WI38 (cell line): ENCODE results near the gene GPR157.

Experiments used
- H3K4me3 ChIP-seq: 2 replicates; pipeline ENCODE4 v1.5.1; 2011; ENCODE audit warnings: low read depth, mild to moderate bottlenecking, control low read depth, low read length
- TF ChIP-seq, protein P1 (sequence below): IDR thresholded peaks from 2 replicates; pipeline ENCODE4 v1.5.1; 2012; ENCODE audit warnings: low read depth, mild to moderate bottlenecking, control low read depth, low read length

Gene GPR157

DNA sequence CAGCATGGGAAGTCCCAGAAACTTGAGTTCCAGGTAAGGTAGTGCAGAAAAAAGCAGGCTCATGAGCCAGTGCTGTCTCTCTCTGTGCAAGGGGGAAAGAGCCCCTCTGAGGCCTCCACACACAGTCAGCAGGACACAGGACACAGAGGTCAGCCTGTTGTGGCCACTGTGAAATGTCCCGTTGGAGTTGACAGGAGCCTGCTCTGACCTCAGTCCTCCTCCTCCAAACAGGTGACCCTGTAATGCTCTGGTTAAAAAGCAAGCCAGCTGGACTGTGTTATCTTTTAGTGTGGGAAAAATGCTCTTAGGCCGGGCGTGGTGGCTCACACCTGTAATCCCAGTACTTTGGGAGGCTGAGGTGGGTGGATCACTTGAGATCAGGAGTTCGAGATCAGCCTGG is 24.2 kb upstream of the GPR157 start:
- TF ChIP-seq, protein P1, sequence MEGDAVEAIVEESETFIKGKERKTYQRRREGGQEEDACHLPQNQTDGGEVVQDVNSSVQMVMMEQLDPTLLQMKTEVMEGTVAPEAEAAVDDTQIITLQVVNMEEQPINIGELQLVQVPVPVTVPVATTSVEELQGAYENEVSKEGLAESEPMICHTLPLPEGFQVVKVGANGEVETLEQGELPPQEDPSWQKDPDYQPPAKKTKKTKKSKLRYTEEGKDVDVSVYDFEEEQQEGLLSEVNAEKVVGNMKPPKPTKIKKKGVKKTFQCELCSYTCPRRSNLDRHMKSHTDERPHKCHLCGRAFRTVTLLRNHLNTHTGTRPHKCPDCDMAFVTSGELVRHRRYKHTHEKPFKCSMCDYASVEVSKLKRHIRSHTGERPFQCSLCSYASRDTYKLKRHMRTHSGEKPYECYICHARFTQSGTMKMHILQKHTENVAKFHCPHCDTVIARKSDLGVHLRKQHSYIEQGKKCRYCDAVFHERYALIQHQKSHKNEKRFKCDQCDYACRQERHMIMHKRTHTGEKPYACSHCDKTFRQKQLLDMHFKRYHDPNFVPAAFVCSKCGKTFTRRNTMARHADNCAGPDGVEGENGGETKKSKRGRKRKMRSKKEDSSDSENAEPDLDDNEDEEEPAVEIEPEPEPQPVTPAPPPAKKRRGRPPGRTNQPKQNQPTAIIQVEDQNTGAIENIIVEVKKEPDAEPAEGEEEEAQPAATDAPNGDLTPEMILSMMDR: no peak
- no peak overlapping the region for H3K4me3 ChIP-seq

DNA sequence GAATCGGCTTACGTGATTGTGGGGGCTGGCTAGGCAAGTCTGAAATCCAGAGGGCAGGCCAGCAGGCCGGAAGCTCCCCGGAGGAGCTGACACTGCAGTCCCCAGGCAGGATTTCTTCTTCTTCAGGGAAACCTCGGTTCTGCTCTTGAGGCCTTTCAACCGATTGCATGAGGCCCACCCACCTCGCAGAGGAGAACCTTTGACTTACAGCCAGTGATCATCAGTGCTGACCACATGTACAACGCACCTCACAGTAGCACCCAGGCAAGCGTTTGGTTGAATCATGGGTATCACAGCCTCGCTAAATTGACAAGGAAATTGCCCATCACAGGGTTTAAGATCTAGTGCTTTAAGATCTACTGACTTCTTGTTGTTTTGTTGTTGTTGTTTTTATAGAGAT is 23.6 kb upstream of the GPR157 start:
- no peak overlapping the region for H3K4me3 ChIP-seq
- TF ChIP-seq, protein P1: no peak

DNA sequence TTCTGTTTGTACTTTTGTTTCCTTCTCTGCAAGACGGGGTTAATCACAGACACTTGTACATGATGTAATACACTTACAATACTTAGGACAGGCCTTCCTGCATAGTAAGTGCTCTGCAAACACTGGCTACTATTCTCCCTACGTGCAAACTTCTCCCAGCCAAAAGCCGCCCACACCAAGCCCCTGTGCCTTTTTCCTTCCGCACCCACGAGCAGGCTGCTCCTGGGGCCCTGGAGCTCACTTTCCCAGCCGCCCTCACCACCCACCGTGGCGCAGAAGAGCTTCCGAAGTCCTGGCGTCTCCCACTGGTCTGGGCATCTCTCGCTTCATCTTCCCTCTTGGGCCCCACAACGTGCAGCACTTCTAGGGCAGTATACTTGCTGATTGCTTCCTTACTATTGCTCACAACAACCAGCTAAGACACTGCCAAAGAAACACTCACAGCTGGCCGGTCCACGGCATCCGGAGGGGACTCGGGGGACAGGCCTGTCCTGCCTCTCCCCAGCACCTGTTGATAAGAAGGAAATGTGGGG is 22.5 kb upstream of the GPR157 start:
- no peak overlapping the region for H3K4me3 ChIP-seq
- TF ChIP-seq, protein P1: no peak

DNA sequence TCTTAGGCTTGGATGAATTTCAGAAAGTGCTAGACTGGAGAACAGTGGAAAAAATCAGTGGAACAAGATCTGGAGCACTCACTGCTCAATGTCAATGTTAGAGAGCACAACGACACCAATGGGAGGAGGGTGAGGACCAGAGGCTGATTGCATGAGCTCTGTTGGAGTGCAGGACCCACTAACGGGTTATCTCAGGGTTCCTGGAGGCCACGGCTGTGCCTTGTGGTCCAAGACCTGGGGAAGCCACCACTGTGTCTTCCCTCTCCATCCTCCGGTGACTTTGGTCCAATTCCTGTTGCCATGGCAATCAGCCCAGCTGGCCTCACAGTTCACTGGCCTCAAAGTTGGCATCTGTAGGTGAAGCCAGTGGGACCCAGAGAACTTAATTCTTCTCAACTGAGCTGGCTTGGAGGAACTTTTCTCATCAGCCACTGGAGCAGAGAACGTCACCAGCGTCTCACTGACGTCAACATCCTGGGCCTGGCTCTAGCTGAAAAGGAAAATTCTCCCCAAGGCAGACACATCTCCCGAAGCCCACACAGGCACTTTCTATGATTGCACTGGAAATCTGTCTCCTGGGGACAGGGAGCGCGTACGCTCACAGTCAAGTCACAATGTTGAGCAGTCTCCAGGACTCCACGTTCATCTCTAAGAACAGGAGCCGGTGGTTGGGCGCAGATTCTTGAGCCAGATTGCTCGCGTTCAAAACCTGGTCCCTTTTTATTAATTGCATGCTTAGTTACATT is 21.9 kb upstream of the GPR157 start:
- TF ChIP-seq, protein P1: no peak
- H3K4me3 ChIP-seq: no peak overlapping the region

DNA sequence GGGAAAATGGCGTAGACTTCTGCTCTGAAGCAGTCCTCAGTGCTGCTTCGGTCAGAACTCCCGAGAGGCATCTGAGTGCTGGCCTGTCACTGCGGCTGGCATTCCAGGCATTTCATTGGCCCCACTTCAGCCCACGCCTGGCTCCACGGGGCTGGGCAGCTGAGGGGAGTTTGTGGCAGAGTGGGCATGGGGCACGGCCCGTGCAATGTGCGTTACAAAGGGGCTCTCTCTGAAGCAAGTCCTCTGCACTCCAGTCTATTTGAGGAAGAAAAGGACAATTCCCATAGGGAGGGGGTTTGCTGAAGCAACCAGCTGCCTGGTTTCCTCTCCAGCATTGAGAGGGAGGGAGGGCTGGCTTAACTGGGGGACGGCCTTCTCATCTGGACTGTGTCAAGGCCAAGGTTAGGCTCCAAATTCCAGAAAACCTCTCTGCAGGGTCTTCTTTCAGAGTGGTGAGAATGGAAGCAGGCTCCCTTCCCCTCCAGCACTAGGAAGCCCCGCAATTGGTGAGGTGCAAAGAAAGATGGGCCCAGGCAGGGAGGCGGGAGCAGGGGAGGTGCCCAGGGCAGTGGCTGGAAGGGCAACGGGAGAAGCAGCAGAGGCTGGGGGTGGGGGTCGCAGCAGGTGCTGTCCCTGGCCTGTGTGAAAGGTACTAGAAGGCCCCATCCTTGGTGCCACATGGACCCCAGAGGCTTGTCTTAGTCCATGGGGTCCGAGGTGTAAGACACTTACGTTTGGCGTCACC is 21.1 kb upstream of the GPR157 start:
- TF ChIP-seq, protein P1: no peak
- H3K4me3 ChIP-seq: no peak overlapping the region

GRCh38 chr1:9149151-9149550 is 20.2 kb upstream of the GPR157 start:
- TF ChIP-seq, protein P1: no peak
- H3K4me3 ChIP-seq: no peak overlapping the region

GRCh38 chr1:9146156-9146555 is 17.3 kb upstream of the GPR157 start:
- TF ChIP-seq, protein P1: no peak

More at GRCh38 chr1:9146156-9146555, 17.3 kb upstream of the GPR157 start:
- H3K4me3 ChIP-seq: no peak overlapping the region
